OCI-LY7 (cell line): ENCODE data around the gene NUBP2.

Experiments
- EZH2phosphoT487 ChIP-seq: fragments of 200-600 bp; sonication (generic); IDR thresholded peaks from 2 replicates; pipeline ENCODE4 v1.6.1; 2018; ENCODE audit warnings: low read depth, borderline replicate concordance, mild to moderate bottlenecking, mixed run types, antibody characterized with exemption, low read length, moderate library complexity, mixed read lengths
- TF ChIP-seq, protein P1 (sequence below): fragments of 200-600 bp; sonication (generic); conservative IDR thresholded peaks from 2 replicates; pipeline ENCODE4 v1.5.1; 2014; ENCODE audit warnings: mild to moderate bottlenecking, antibody characterized with exemption, low read length, moderate library complexity, mixed read lengths

DNA sequence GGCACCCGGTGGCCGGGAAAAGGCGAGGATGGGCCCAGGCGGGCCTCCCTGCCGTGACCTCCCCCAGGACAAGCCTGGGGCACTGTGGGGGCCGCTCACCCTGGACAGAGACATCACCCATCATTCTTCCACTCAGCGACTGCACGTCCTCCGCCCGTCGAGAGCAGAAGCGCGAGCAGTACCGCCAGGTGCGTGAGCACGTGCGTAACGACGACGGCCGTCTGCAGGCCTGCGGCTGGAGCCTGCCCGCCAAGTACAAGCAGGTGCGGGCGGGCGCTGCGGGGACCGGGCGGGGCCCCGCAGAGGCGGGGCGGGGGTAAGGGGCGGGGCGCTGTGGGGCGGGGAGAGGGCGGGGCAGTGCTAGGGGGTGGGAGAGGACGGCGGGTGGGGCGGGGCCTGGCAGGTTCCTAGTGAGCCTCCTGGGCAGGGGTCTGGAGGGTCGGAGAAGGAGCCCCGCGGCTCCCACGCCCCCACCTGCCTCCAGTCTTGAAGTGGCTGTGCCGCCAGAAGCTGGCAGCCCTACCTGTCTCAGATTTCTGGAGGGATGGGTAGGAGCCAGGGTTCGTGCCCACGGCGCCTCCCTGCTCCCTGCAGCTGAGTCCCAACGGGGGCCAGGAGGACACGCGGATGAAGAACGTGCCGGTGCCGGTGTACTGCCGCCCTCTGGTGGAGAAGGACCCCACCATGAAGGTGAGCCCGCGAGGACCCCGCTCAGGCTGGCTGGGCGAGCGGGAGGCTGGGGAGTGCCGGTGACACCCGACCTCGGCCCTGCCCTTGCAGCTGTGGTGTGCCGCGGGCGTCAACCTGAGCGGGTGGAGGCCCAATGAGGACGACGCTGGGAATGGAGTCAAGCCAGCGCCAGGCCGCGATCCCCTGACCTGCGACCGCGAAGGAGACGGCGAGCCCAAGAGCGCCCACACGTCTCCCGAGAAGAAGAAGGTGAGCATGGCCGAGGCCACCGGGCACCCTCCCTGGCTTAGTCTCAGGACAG lies 18.9 kb upstream of the NUBP2 start:
- TF ChIP-seq, protein P1, sequence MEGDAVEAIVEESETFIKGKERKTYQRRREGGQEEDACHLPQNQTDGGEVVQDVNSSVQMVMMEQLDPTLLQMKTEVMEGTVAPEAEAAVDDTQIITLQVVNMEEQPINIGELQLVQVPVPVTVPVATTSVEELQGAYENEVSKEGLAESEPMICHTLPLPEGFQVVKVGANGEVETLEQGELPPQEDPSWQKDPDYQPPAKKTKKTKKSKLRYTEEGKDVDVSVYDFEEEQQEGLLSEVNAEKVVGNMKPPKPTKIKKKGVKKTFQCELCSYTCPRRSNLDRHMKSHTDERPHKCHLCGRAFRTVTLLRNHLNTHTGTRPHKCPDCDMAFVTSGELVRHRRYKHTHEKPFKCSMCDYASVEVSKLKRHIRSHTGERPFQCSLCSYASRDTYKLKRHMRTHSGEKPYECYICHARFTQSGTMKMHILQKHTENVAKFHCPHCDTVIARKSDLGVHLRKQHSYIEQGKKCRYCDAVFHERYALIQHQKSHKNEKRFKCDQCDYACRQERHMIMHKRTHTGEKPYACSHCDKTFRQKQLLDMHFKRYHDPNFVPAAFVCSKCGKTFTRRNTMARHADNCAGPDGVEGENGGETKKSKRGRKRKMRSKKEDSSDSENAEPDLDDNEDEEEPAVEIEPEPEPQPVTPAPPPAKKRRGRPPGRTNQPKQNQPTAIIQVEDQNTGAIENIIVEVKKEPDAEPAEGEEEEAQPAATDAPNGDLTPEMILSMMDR: peak; percentile 44
- TF ChIP-seq EZH2phosphoT487: no peak
